ENCODE measurements around the gene ZFYVE9.
A peak's percentile ranks its signal among the peaks of the same experiment; 100 is the strongest.

ZFYVE9 gene

GRCh38 chr1:52264530-52265115, 122.7 kb downstream of the ZFYVE9 start:
- ChIA-PET CTCF (interaction anchor here (0.7 kb wide), 1 partner anchor 47 kb away, joined by 3 read pairs; no protein-coding TSS in a partner anchor), POLR2A (no interaction called here)
- Histone ChIP-seq H3K4me1 (ENCODE audit: control insufficient read depth, insufficient read depth, low read length) (peaks cover 8% of the 10 kb centered on the region; the same call in 1 of the 2 replicates), H3K27ac (ENCODE audit: extremely low read depth, low read depth, low read length) (no peak overlapping the region), H3K9me3 (ENCODE audit: control insufficient read depth, insufficient read depth, low read depth, low read length) (no peaks in the 10 kb centered on the region), H3K36me3 (ENCODE audit: control insufficient read depth in 2 of 2, insufficient read depth in 1 of 2, low read length in 2 of 2) (peaks cover under 1 to 3% of the 10 kb centered on the region in 2 experiments), H3K4me3 (ENCODE audit: low read depth, low read length) (no peak overlapping the region)
- TF ChIP-seq ZNF324 (tag by site-specific recombination; IDR thresholded peaks at IDR 0.05) (no peak), ZNF548 (tag by site-specific recombination; IDR thresholded peaks at IDR 0.05) (no peak), ZNF433 (tag by site-specific recombination; IDR thresholded peaks at IDR 0.05; ENCODE audit: low read depth) (no peak), ZNF157 (tag by site-specific recombination; IDR thresholded peaks at IDR 0.05) (no peak), ZNF596 (tag by site-specific recombination; IDR thresholded peaks at IDR 0.05) (no peak), ZNF292 (tag by site-specific recombination; IDR thresholded peaks at IDR 0.05; ENCODE audit: borderline replicate concordance, low read depth) (no peak), KLF7 (tag by site-specific recombination; IDR thresholded peaks at IDR 0.05; ENCODE audit: borderline replicate concordance) (no peak), KLF9 (tag by site-specific recombination; IDR thresholded peaks at IDR 0.05; ENCODE audit: low read depth) (no peak), MEIS1 (CRISPR knock-in tag; IDR thresholded peaks at IDR 0.05; ENCODE audit: borderline replicate concordance) (no peak), SCRT1 (tag by site-specific recombination; IDR thresholded peaks at IDR 0.05; ENCODE audit: borderline replicate concordance) (peak; percentile 75; the same call in 1 of the 2 replicates), ZFP37 (tag by site-specific recombination; IDR thresholded peaks at IDR 0.05) (no peak), ZNF518A (tag by site-specific recombination; conservative IDR thresholded peaks at IDR 0.05; ENCODE audit: low read depth) (no peak), ZNF777 (tag by site-specific recombination; IDR thresholded peaks at IDR 0.05; ENCODE audit: borderline replicate concordance) (no peak), SCRT2 (tag by site-specific recombination; IDR thresholded peaks at IDR 0.05) (peak; percentile 91), GLIS1 (tag by site-specific recombination; IDR thresholded peaks at IDR 0.05) (no peak)

- H3K27ac ChIP-seq (ENCODE audit: extremely low read depth, low read depth, low read length): no peak overlapping the region
- H3K4me3 ChIP-seq (ENCODE audit: low read depth, low read length): no peak overlapping the region
- H3K36me3 ChIP-seq (ENCODE audit: control insufficient read depth in 2 of 2, insufficient read depth in 1 of 2, low read length in 2 of 2): peaks cover 3 to 4% of the 10 kb centered on the region in 2 experiments
- CTCF ChIA-PET: no interaction called here
- POLR2A ChIA-PET: no interaction called here
- no peak for TF ChIP-seq SETDB1 (IDR thresholded peaks at IDR 0.05; ENCODE audit: insufficient read length, low read length)
- TF ChIP-seq ZSCAN30 (tag by site-specific recombination; IDR thresholded peaks at IDR 0.05): no peak
- 0 out of 2 replicates have a peak, but pooled peaks have one; percentile 16 for TF ChIP-seq ZBTB17 (tag by site-specific recombination; IDR thresholded peaks at IDR 0.05)
- TF ChIP-seq ZNF776 (tag by site-specific recombination; IDR thresholded peaks at IDR 0.05; ENCODE audit: borderline replicate concordance): no peak
- TF ChIP-seq ZBTB21 (tag by site-specific recombination; IDR thresholded peaks at IDR 0.05): no peak
- TF ChIP-seq ZBTB11 (tag by site-specific recombination; conservative IDR thresholded peaks at IDR 0.05; ENCODE audit: low read depth): no peak
- TF ChIP-seq GLIS1 (tag by site-specific recombination; IDR thresholded peaks at IDR 0.05): 0 out of 2 replicates have a peak, but pooled peaks have one; percentile 28
- no peaks in the 10 kb centered on the region for H3K9me3 ChIP-seq (ENCODE audit: control insufficient read depth, insufficient read depth, low read depth, low read length)
- H3K4me1 ChIP-seq (ENCODE audit: control insufficient read depth, insufficient read depth, low read length): peaks cover 8% of the 10 kb centered on the region; the same call in 1 of the 2 replicates
Measured at GRCh38 chr1:52266507-52266906, 124.6 kb downstream of the ZFYVE9 start.

Data from HEK293 (cell line).